MM.1S (cell line): Measurements from ENCODE around the gene PINLYP.
A peak's percentile ranks its signal among the peaks of the same experiment; 100 is the strongest.

Experiments
- DNase-seq: peaks from one replicate; pipeline ENCODE4 v3.0.0-alpha.2; 2015
- H2AFZ ChIP-seq: fragments of 300-600 bp; sonication (generic); 2 replicates; pipeline ENCODE4 v1.6.0; 2016; ENCODE audit warnings: antibody characterized with exemption, low read length
- H3F3A ChIP-seq: fragments of 300-600 bp; sonication (generic); 2 replicates; pipeline ENCODE4 v1.6.1; 2016; ENCODE audit warnings: mild to moderate bottlenecking, antibody characterized with exemption, low read length, moderate library complexity, mixed read lengths; ENCODE audit not compliant: insufficient read depth
- H3K27ac ChIP-seq: fragments of 300-600 bp; sonication (generic); 2 replicates; pipeline ENCODE4 v1.5.1; 2016; ENCODE audit warnings: mild to moderate bottlenecking, low read length
- H3K27me3 ChIP-seq: fragments of 300-600 bp; sonication (generic); replicated peaks from 2 replicates; pipeline ENCODE4 v1.6.0; 2016; ENCODE audit warnings: low read length; ENCODE audit not compliant: insufficient read depth
- H3K36me3 ChIP-seq: fragments of 300-600 bp; sonication (generic); replicated peaks from 2 replicates; pipeline ENCODE4 v1.6.1; 2016; ENCODE audit warnings: mild to moderate bottlenecking, low read length, mixed read lengths; ENCODE audit not compliant: insufficient read depth
- H3K4me1 ChIP-seq: fragments of 300-600 bp; sonication (generic); 2 replicates; pipeline ENCODE4 v1.6.1; 2016; ENCODE audit warnings: low read length, mixed read lengths
- H3K4me2 ChIP-seq: fragments of 300-600 bp; sonication (generic); 2 replicates; pipeline ENCODE4 v1.6.0; 2016; ENCODE audit warnings: low read depth, low read length
- H3K4me3 ChIP-seq: fragments of 300-600 bp; sonication (generic); 2 replicates; pipeline ENCODE4 v1.5.1; 2016; ENCODE audit warnings: low read length, mixed read lengths
- H3K79me2 ChIP-seq: fragments of 300-600 bp; sonication (generic); 2 replicates; pipeline ENCODE4 v1.6.1; 2016; ENCODE audit warnings: mixed run types, low read length, mixed read lengths
- H3K9ac ChIP-seq: fragments of 300-600 bp; sonication (generic); 2 replicates; pipeline ENCODE4 v1.6.1; 2016; ENCODE audit warnings: low read length, mixed read lengths
- H3K9me2 ChIP-seq: fragments of 300-600 bp; sonication (generic); replicated peaks from 2 replicates; pipeline ENCODE4 v1.6.1; 2016; ENCODE audit warnings: mild to moderate bottlenecking, low read length, mixed read lengths; ENCODE audit not compliant: insufficient read depth
- H3K9me3 ChIP-seq: fragments of 300-600 bp; sonication (generic); replicated peaks from 2 replicates; pipeline ENCODE4 v1.6.1; 2016; ENCODE audit warnings: mild to moderate bottlenecking, low read length, mixed read lengths; ENCODE audit not compliant: insufficient read depth
- H4K20me1 ChIP-seq: fragments of 300-600 bp; sonication (generic); 2 replicates; pipeline ENCODE4 v1.6.1; 2016; ENCODE audit warnings: mild to moderate bottlenecking, low read length, moderate library complexity, mixed read lengths; ENCODE audit not compliant: insufficient read depth
- CTCF ChIP-seq: fragments of 300-600 bp; sonication (generic); IDR thresholded peaks from 2 replicates; pipeline ENCODE4 v1.5.1; 2016; ENCODE audit warnings: antibody characterized with exemption, low read length, mixed read lengths
- EZH2 ChIP-seq: fragments of 300-600 bp; sonication (generic); optimal IDR thresholded peaks from 2 replicates; pipeline ENCODE3; 2017; ENCODE audit warnings: low read depth, mild to moderate bottlenecking, antibody characterized with exemption, low read length, mixed read lengths
- EZH2phosphoT487 ChIP-seq: fragments of 300-600 bp; sonication (generic); IDR thresholded peaks from 2 replicates; pipeline ENCODE4 v1.6.1; 2018; ENCODE audit warnings: antibody characterized with exemption, low read length

The PINLYP gene

GRCh38 chr19:43555185-43555770 is 20.3 kb upstream of the PINLYP start:
- H3K9ac ChIP-seq = no peak overlapping the region
- H3K27me3 ChIP-seq = no peaks in the 10 kb centered on the region
- H3K4me1 ChIP-seq = no peaks in the 10 kb centered on the region
- H4K20me1 ChIP-seq = no peaks in the 10 kb centered on the region
- no peaks in the 10 kb centered on the region for H3K36me3 ChIP-seq
- H3K4me3 ChIP-seq = no peak overlapping the region
- no peak for TF ChIP-seq EZH2phosphoT487
- TF ChIP-seq CTCF = peak; percentile 81
- H3F3A ChIP-seq = no peaks in the 10 kb centered on the region
- DNase-seq = peak; percentile 67
- H2AFZ ChIP-seq = no peak overlapping the region
- H3K79me2 ChIP-seq = no peaks in the 10 kb centered on the region
- no peak overlapping the region for H3K4me2 ChIP-seq
- H3K27ac ChIP-seq = no peak overlapping the region
- no peaks in the 10 kb centered on the region for H3K9me2 ChIP-seq
- H3K9me3 ChIP-seq = no peaks in the 10 kb centered on the region

- H3K27ac ChIP-seq = no peak overlapping the region
- H3K4me2 ChIP-seq = no peak overlapping the region
- DNase-seq = no peak
- H2AFZ ChIP-seq = no peak overlapping the region
- H3K27me3 ChIP-seq = no peaks in the 10 kb centered on the region
- no peaks in the 10 kb centered on the region for H3K79me2 ChIP-seq
- no peaks in the 10 kb centered on the region for H3K4me1 ChIP-seq
- H3K4me3 ChIP-seq = no peak overlapping the region
- no peaks in the 10 kb centered on the region for H3K36me3 ChIP-seq
- H3F3A ChIP-seq = no peaks in the 10 kb centered on the region
- TF ChIP-seq CTCF = no peak
- no peak for TF ChIP-seq EZH2
- no peak for TF ChIP-seq EZH2phosphoT487
- H3K9me2 ChIP-seq = no peaks in the 10 kb centered on the region
- H4K20me1 ChIP-seq = no peaks in the 10 kb centered on the region
- H3K9ac ChIP-seq = no peak overlapping the region
- no peaks in the 10 kb centered on the region for H3K9me3 ChIP-seq
Observed at GRCh38 chr19:43560687-43561086, 14.9 kb upstream of the PINLYP start.

- H3K79me2 ChIP-seq = no peaks in the 10 kb centered on the region
- no peak for DNase-seq
- no peaks in the 10 kb centered on the region for H3K4me1 ChIP-seq
- no peaks in the 10 kb centered on the region for H3K36me3 ChIP-seq
- H3K9me3 ChIP-seq = no peaks in the 10 kb centered on the region
- H2AFZ ChIP-seq = no peak overlapping the region
- no peak overlapping the region for H3K9ac ChIP-seq
- no peak for TF ChIP-seq EZH2
- H4K20me1 ChIP-seq = no peaks in the 10 kb centered on the region
- no peaks in the 10 kb centered on the region for H3F3A ChIP-seq
- H3K4me2 ChIP-seq = no peak overlapping the region
- no peaks in the 10 kb centered on the region for H3K27me3 ChIP-seq
- no peak overlapping the region for H3K27ac ChIP-seq
- H3K4me3 ChIP-seq = no peak overlapping the region
- H3K9me2 ChIP-seq = no peaks in the 10 kb centered on the region
Observed at GRCh38 chr19:43561139-43561970, 14.2 kb upstream of the PINLYP start.

- no peak for DNase-seq
- no peaks in the 10 kb centered on the region for H3K27me3 ChIP-seq
- H3K9ac ChIP-seq = no peak overlapping the region
- no peaks in the 10 kb centered on the region for H3K9me3 ChIP-seq
- H2AFZ ChIP-seq = no peak overlapping the region
- H3K9me2 ChIP-seq = no peaks in the 10 kb centered on the region
- H3K27ac ChIP-seq = no peak overlapping the region
- H3K4me3 ChIP-seq = no peak overlapping the region
- H3K36me3 ChIP-seq = no peaks in the 10 kb centered on the region
- H3F3A ChIP-seq = no peaks in the 10 kb centered on the region
- H3K4me2 ChIP-seq = no peak overlapping the region
- H4K20me1 ChIP-seq = no peaks in the 10 kb centered on the region
- no peak for TF ChIP-seq CTCF
- TF ChIP-seq EZH2 = no peak
- no peak for TF ChIP-seq EZH2phosphoT487
- H3K79me2 ChIP-seq = no peaks in the 10 kb centered on the region
- H3K4me1 ChIP-seq = no peaks in the 10 kb centered on the region
Observed at GRCh38 chr19:43562226-43562697, 13.3 kb upstream of the PINLYP start.
